WI38 (cell line): Measurements from ENCODE around the gene MIP.
A peak's percentile ranks its signal among the peaks of the same experiment; 100 is the strongest.
"Not testable (repeated sequence)": the region's sequence is repeated elsewhere in the genome, so short reads cannot be mapped to it uniquely, and the experiment has no call there.

ENCODE experiments used
- H3K4me3 ChIP-seq: 2 replicates; pipeline ENCODE4 v1.5.1; 2011; ENCODE audit warnings: low read depth, mild to moderate bottlenecking, control low read depth, low read length
- CTCF ChIP-seq: IDR thresholded peaks from 2 replicates; pipeline ENCODE4 v1.5.1; 2012; ENCODE audit warnings: low read depth, mild to moderate bottlenecking, control low read depth, low read length

MIP gene

GRCh38 chr12:56454557-56454956 lies at the start of gene MIP:
MIP (minus strand) TSS chr12:56454657; CDS start chr12:56454613, 44 bp downstream.
- no peak for TF ChIP-seq CTCF
- no peak within 1 kb of the TSS for H3K4me3 ChIP-seq

- H3K4me3 ChIP-seq, result not testable (repeated sequence)
Observed at GRCh38 chr12:56499879-56500278, 45.4 kb upstream of the MIP start.

- not testable (repeated sequence) for H3K4me3 ChIP-seq
Observed at GRCh38 chr12:56499452-56499851, 45.0 kb upstream of the MIP start.

GRCh38 chr12:56498126-56498902 lies 43.9 kb upstream of the MIP start:
- H3K4me3 ChIP-seq, result not testable (repeated sequence)

- TF ChIP-seq CTCF, result peak; percentile 31; the same call in 1 of the 2 replicates
- H3K4me3 ChIP-seq, result not testable (repeated sequence)
Observed at GRCh38 chr12:56496704-56497103, 42.2 kb upstream of the MIP start.

- not testable (repeated sequence) for H3K4me3 ChIP-seq
Observed at GRCh38 chr12:56494481-56494880, 40.0 kb upstream of the MIP start.

- not testable (repeated sequence) for H3K4me3 ChIP-seq
Observed at GRCh38 chr12:56494106-56494415, 39.6 kb upstream of the MIP start.

GRCh38 chr12:56493409-56494105 lies 39.1 kb upstream of the MIP start:
- not testable (repeated sequence) for H3K4me3 ChIP-seq

GRCh38 chr12:56490360-56490759 lies 35.9 kb upstream of the MIP start:
- no peak for TF ChIP-seq CTCF
- no peak overlapping the region for H3K4me3 ChIP-seq

- peak within 1 kb of the TSS; percentile 54 for H3K4me3 ChIP-seq
- TF ChIP-seq CTCF, result no peak
Observed at GRCh38 chr12:56488041-56488955, 33.8 kb upstream of the MIP start, which contains the start of gene GLS2. GLS2 (minus strand) TSS chr12:56488161; CDS start chr12:56488118, 43 bp downstream.
